ENCODE data around the gene PRKAG1. TPM values are rescaled to one million over a fixed set of nuclear protein-coding genes. Genes with fewer than 3 reads are reported as not detected.
A peak's percentile ranks its signal among the peaks of the same experiment; 100 is the strongest.

Gene PRKAG1
- total and polyA plus RNA-seq, 2 experiments from 2014 or later, result 41.0 to 54.5 TPM

DNA sequence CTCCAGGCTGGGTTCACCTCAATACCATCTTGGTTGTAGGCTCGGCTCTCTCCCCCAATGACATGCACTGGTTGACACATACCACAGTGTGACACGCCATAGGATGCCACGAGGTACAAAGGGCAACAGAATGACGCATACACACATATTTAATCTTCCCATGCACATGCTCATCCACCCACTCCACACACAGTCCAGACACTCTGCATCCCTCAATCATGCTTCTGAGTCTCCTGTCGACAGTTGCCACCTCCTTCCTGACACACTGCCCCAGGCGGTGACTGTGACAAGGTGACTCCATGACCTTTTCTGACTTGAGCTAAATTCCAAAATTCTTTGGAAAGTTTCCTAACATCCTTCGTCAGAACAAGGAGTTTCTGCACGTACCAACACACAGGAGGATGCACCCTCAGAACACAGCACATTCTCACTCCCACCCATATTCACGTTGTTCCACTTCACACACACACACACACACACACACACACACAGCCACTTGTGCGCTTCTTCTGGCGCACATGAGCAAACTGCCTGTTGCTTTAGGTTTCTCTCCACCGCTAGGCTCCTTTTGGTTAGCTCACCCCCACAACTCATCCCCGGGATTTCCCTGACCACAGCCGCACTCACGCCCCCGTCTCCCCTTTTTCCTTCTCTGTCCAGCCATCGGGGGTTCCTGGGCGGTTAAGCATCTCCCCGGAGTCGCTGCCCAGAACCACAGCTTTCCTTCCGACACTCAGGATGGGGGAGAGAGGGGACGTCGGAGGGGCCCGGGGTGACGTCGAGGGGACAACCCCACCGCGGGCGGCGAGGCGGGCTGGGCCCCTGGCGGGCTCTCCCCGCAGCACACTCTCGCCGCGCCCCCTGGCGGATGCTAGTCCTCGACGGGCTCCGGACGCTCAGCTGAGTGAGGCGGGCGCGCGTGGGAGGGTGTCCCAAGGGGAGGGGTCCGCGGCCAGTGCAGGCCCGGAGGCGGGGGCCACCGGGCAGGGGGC, 41.0 kb downstream of the PRKAG1 start:
- peaks cover 10% of the 10 kb centered on the region for H3K4me1 ChIP-seq (ENCODE audit: low read depth)
- TF ChIP-seq, protein P1, sequence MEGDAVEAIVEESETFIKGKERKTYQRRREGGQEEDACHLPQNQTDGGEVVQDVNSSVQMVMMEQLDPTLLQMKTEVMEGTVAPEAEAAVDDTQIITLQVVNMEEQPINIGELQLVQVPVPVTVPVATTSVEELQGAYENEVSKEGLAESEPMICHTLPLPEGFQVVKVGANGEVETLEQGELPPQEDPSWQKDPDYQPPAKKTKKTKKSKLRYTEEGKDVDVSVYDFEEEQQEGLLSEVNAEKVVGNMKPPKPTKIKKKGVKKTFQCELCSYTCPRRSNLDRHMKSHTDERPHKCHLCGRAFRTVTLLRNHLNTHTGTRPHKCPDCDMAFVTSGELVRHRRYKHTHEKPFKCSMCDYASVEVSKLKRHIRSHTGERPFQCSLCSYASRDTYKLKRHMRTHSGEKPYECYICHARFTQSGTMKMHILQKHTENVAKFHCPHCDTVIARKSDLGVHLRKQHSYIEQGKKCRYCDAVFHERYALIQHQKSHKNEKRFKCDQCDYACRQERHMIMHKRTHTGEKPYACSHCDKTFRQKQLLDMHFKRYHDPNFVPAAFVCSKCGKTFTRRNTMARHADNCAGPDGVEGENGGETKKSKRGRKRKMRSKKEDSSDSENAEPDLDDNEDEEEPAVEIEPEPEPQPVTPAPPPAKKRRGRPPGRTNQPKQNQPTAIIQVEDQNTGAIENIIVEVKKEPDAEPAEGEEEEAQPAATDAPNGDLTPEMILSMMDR (IDR thresholded peaks at IDR 0.05; ENCODE audit: low read depth, low read length), result peak; percentile 74
- no peak for DNase-seq (ENCODE audit: low read depth in 1 of 2, low spot score in 1 of 2)

GRCh38 chr12:48973941-48974673, 44.5 kb downstream of the PRKAG1 start:
- TF ChIP-seq, protein P1 (IDR thresholded peaks at IDR 0.05; ENCODE audit: low read depth, low read length), result peak; percentile 62
- Histone ChIP-seq H3K4me3 (no peak overlapping the region), H3K4me1 (ENCODE audit: low read depth) (peaks cover 4% of the 10 kb centered on the region), H3K27me3 (peaks cover 100% of the 10 kb centered on the region), H3K36me3 (no peaks in the 10 kb centered on the region), H3K27ac (no peak overlapping the region), H3K9me3 (ENCODE audit: low read depth) (no peaks in the 10 kb centered on the region)
- peak; percentile 76 to 77 for DNase-seq (ENCODE audit: low read depth in 1 of 2, low spot score in 1 of 2)

More for the DNA sequence above, 41.0 kb downstream of the PRKAG1 start:
- Histone ChIP-seq H3K4me3 (no peak overlapping the region), H3K27me3 (peaks cover 100% of the 10 kb centered on the region), H3K36me3 (no peaks in the 10 kb centered on the region), H3K27ac (no peak overlapping the region), H3K9me3 (ENCODE audit: low read depth) (no peaks in the 10 kb centered on the region)

DNA sequence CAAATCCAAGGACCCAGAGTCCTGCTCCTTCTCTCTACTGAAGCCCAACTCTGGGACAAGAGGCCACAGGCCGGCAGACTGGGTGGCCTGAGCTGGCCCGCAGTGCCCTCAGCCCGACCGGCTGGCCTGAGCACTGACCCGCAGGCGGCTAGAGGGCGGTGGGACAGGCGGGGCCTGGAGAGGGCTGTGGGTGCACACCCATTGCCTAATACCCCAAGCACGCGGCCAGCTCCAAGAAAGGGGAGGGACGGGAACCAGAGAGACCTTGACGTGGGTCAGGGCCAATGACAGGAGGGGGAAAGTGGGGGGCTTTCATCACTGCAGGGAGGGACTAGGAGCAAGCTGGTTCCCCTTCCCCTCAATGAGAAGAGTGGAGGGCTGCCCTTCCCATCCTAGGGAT, 45.0 kb downstream of the PRKAG1 start:
- TF ChIP-seq, protein P1 (IDR thresholded peaks at IDR 0.05; ENCODE audit: low read depth, low read length), result no peak
- DNase-seq (ENCODE audit: low read depth in 1 of 2, low spot score in 1 of 2), result peak in 1 of 2 donors; percentile 59
- Histone ChIP-seq H3K36me3 (no peaks in the 10 kb centered on the region), H3K4me1 (ENCODE audit: low read depth) (peaks cover 4% of the 10 kb centered on the region), H3K27me3 (peaks cover 100% of the 10 kb centered on the region), H3K9me3 (ENCODE audit: low read depth) (no peaks in the 10 kb centered on the region), H3K4me3 (no peak overlapping the region), H3K27ac (no peak overlapping the region)

DNA sequence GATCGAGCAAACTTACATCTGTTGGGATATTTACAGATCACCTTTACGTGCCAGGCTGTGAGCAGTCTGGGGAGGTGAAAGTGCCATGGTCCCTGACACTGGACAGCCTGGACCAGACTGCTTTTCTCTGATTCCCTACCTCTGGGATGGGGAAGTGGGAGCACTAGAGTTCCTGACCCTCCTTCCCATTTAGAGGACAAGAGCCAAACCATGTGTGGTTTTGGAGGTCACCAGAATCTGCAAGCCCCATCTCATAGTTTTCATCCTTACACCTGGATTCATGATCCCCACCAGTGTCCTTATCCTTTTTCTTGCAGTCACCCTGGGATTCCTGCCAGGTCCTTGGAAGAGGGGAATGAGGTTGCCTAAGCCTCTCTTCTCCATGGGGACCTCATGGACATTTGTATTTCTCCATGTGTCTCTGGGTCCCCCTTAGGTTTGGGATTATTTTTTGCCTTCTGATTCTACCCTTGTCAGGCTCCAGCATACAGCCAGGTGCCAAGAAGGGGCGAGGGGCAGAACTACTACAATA, 45.6 kb downstream of the PRKAG1 start:
- DNase-seq (ENCODE audit: low read depth in 1 of 2, low spot score in 1 of 2), result no peak
- Histone ChIP-seq H3K36me3 (no peaks in the 10 kb centered on the region), H3K4me1 (ENCODE audit: low read depth) (peaks cover 4% of the 10 kb centered on the region), H3K9me3 (ENCODE audit: low read depth) (no peaks in the 10 kb centered on the region), H3K27me3 (peaks cover 100% of the 10 kb centered on the region), H3K4me3 (no peak overlapping the region), H3K27ac (no peak overlapping the region)
- TF ChIP-seq, protein P1 (IDR thresholded peaks at IDR 0.05; ENCODE audit: low read depth, low read length), result no peak

GRCh38 chr12:48972213-48972951, 46.2 kb downstream of the PRKAG1 start:
- TF ChIP-seq, protein P1 (IDR thresholded peaks at IDR 0.05; ENCODE audit: low read depth, low read length), result no peak
- Histone ChIP-seq H3K36me3 (no peaks in the 10 kb centered on the region), H3K4me1 (ENCODE audit: low read depth) (peaks cover 4% of the 10 kb centered on the region), H3K27ac (no peak overlapping the region), H3K4me3 (no peak overlapping the region), H3K9me3 (ENCODE audit: low read depth) (no peaks in the 10 kb centered on the region), H3K27me3 (peaks cover 98% of the 10 kb centered on the region)
- no peak for DNase-seq (ENCODE audit: low read depth in 1 of 2, low spot score in 1 of 2)
